NCI-H187 (cell line): ENCODE results near the gene RIC1.
"Not testable (repeated sequence)": the region's sequence is repeated elsewhere in the genome, so short reads cannot be mapped to it uniquely, and the experiment has no call there.

Source experiments
- DNase-seq, 2 experiments: peaks; one replicate each; lab custom pipeline; 2025; lab: John Stamatoyannopoulos, UW

Gene RIC1

DNA sequence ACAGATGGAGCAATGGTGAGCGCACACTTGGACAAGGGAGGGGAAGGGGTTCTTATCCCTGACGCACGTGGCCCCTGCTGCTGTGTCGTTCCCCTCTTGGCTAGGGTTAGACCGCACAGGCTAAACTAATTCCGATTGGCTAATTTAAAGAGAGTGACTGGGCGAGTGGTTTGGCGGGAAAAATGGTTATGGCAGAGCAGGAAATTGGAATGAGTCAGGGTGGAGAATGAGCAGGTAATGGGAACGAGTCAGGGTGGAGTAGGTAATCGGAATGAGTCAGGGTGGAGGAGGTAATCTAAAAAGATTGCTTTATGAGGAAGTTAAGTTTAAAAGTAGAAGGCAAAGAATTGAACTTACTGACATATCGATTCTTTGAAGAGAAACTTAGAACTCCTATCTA, 46.1 kb downstream of the RIC1 start:
- DNase-seq: not testable (repeated sequence)

DNA sequence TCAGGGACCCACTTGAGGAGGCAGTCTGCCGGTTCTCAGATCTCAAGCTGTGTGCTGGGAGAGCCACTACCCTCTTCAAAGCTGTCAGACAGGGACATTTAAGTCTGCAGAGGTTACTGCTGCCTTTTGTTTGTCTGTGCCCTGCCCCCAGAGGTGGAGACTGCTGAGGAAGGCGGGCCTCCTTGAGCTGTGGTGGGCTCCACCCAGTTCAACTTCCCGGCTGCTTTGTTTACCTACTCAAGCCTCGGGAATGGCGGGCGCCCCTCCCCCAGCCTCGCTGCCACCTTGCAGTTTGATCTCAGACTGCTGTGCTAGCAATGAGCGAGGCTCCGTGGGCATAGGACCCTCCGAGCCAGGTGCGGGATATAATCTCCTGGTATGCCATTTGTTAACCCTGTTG, 54.7 kb downstream of the RIC1 start:
- not testable (repeated sequence) for DNase-seq

- no peak for DNase-seq
These were observed 55.2 kb downstream of the RIC1 start for GRCh38 chr9:5684101-5684500.

DNA sequence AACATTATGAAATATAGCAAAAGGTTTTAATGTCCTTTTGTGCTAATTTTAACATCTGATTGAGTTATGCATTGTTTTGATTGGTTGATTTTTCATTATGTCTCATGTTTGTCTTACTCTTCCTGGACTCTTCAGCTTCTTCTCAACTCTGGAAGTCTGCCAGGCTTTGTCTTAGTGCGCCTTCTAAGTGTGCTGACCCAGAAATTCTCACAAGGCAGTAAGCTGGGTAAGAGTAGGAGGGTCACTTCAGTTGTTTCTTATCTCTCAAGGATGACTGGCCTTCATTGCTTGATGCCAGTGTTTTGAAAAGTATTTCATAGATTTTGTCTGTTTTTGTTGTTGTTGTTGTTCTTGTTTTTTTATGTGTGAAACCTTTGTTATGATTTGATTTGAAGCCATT, 59.2 kb downstream of the RIC1 start:
- no peak for DNase-seq

- no peak for DNase-seq
These were observed 61.4 kb downstream of the RIC1 start for GRCh38 chr9:5690278-5690677.

- DNase-seq: no peak
These were observed 67.0 kb downstream of the RIC1 start for GRCh38 chr9:5695860-5696259.

GRCh38 chr9:5696884-5697283, 68.0 kb downstream of the RIC1 start:
- DNase-seq: no peak

GRCh38 chr9:5698004-5698403, 69.1 kb downstream of the RIC1 start:
- DNase-seq: no peak

GRCh38 chr9:5698810-5699556, 70.1 kb downstream of the RIC1 start:
- no peak for DNase-seq

DNA sequence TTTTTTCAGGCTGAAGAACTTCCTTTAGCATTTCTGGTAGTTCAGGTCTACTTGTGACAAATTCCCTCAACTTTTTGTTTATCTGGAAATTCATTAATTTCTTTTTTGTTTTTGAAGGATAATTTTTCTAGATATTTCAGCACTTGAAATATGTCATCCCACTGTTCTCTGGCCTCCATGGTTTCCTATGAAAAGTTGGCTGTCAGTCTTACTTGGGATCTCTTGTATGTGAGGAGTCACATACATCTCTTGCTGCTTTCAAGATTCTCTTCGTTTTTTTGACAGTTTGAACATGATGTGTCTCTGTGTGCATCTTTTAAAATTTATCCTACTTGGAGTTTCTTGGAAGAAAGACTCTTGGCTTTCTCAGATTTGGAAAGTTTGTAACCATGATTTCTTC, 79.5 kb downstream of the RIC1 start:
- DNase-seq: no peak

- DNase-seq: no peak
These were observed 83.9 kb downstream of the RIC1 start for GRCh38 chr9:5712651-5713390.

- no peak for DNase-seq
These were observed 85.8 kb downstream of the RIC1 start for GRCh38 chr9:5714501-5715401.

- no peak for DNase-seq
These were observed 86.7 kb downstream of the RIC1 start for GRCh38 chr9:5715548-5716127.

DNA sequence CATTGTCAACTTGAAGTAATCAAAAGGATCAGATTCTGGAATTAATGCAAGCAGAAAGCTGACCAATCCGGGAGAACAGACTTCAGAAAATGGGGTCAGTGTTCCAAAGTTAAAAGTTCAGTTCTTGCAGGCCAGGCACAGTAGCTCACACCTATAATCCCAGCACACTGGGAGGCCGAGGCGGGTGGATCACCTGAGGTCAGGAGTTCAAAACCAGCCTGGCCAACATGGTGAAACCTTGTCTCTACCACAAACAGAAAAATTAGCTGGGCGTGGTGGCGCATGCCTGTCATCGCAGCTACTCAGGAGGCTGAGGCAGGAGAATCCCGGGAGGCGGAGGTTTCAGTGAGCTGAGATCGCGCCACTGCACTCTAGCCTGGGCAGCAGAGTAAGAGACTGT, 88.5 kb downstream of the RIC1 start:
- not testable (repeated sequence) for DNase-seq

DNA sequence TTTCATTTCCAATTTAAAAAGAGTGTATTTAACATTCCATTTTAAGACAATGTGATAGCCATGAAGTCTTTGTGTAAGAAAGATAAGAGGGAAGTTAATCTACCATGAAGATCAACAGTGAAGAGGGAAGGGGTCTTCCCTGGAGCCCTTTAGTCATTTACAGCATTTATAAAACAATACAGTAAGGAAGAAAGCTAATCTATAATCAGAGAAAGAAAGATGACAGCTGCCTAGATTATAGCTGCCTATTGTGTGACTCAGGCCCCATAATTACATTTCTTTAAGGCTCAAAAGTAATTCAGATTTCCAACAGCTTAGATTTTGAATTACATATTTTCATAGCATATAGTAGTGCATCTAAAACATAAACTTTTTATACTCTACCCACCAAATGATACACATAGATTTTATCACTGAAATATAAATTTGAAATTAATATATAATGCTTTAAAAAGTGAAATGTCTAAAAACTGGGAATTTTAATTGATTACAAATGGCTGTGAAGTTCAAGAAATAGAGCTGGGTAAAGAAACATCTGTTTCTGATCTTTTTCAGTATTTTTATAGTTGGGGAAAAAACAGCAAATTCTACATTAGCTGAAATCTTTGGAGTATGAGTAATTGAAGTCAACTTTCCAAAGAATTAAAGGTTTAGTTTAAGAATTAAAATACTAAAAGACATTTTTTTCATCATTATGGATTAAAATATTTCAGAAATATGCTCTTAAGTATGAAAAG, 89.6 kb downstream of the RIC1 start:
- DNase-seq: no peak

DNA sequence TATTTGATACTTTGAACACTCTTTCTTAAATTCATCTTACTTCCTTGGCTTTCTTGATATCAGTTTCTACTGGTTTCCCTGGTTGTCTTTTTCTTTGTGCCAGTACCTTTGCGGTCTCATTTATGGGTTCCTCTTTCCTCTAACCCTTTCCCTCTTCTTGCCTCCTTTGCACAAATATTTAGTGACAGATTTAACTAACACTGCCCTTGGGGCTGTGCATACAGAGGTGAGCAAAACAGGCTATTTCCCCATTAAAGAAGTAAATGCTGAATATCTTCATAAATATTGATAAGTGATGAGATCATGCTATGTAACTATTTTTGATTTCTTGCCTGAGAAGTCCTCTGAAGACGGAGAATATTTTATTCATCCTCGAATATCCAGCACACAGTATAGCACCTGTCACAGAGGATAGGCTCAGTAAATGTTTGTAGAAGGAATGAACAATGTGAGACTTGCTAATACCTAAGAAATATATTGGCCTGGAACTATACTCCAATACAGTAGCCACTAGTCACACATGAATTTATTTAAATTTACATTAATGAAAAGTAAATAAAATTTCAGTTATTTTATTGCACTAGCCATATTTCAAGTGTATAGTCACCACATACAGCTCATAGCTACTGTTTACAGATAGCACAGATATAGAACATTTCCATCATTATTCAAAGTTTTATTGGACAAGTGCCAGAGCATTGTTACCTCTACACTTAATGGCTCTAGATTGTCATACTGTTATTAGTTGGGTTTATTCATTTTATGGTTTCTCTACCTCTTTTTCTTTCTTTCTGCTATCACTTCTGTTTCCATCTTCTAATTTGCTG, 90.4 kb downstream of the RIC1 start:
- no peak for DNase-seq

GRCh38 chr9:5720151-5720550, 91.2 kb downstream of the RIC1 start:
- no peak for DNase-seq

DNA sequence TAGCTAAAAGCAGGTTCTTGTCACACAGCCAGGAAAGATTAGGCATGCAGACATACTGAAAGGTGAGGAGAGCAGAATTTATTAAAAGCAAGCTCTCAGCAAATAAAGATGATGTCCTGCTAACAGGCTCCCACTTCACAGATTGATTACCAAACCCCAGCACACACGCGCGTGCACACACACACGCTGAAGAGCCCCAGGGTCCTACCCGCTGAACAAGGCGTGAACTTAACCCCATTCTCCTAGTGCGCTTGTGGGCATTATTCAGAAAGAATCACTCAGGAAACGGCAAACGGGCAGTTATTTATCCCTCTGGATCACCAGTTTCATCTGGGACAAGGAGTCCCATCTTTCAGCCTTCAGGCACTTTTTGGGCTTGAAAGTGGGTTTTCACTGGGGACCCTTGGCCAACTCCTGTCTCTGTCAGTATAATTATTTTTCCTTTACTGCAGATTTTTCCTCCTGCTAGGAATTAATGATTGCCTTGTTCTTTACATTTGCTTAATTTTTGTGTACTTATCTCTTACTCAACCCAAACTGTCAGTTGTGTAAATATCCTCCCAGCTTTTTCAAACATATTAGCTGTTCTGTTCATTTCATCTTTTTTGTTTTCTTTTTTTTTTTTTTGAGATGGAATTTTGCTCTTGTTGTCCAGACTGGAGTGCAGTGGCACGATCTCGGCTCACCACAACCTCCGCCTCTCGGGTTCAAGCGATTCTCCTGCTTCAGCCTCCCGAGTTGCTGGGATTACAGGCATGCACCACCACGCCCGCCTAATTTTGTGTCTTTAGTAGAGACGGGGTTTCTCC, 92.6 kb downstream of the RIC1 start:
- no peak for DNase-seq

DNA sequence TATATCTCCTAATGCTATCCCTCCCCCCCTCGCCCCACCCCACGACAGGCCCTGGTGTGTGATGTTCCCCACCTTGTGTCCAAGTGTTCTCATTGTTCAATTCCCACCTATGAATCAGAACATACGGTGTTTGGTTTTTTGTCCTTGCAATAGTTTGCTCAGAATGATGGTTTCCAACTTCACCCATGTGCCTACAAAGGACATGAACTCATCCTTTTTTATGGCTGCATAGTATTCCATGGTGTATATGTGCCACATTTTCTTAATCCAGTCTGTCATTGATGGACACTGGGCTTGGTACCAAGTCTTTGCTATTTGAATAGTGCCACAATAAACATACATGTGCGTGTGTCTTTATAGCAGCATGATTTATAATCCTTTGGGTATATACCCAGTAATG, 93.8 kb downstream of the RIC1 start:
- DNase-seq: not testable (repeated sequence)

DNA sequence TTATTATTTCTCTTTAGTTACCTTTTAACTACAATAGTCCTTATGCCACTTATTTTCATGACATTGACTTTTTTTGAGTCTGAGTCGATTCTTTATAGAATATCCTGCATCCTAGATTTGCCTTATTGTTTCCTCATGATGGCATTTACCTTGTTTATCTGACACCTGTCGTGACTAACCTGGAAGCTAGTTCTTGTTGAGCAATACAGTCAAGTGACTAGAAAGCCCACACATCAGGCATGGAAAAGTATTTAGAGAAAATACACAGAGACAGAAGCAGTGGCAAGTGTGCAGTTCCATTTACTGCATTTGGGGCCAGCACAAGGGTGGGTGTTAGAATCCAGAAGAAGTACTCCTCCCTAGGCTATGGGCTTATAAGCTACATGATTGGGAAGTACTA, 106.2 kb downstream of the RIC1 start:
- DNase-seq: no peak
